HCT116 (cell line): ENCODE data around the gene PDE9A. TPM values are rescaled to one million over a fixed set of nuclear protein-coding genes. Genes with fewer than 3 reads are reported as not detected.

ENCODE experiments used
- ATAC-seq: fragments of 200-7000 bp; cut with Tn5 transposase; 2 replicates; pipeline ENCODE4 v1.9.1; 2020; ENCODE audit warnings: mild to moderate bottlenecking, moderate library complexity
- BruUV-seq: library from RNA; stranded (reverse); fragments of 400-500 nt; replicated peaks from 2 replicates; lab custom pipeline; 2021; lab: Mats Ljungman, UMichigan
- CTCF ChIA-PET: fragments of 300-600 bp; sonication (Branson Sonifier 250); formaldehyde crosslinking; loops from one replicate; lab custom pipeline; 2021; ENCODE audit warnings: antibody characterized with exemption; lab: Charles Lee
- POLR2A ChIA-PET: fragments of 300-600, 350-600 bp; sonication (Branson Sonifier 250); formaldehyde crosslinking; loops from one replicate; lab custom pipeline; 2021; ENCODE audit warnings: antibody characterized with exemption; lab: Charles Lee
- RAD21 ChIA-PET, 2 experiments: fragments of 300-600 bp; sonication (Branson Sonifier 250); formaldehyde crosslinking; loops; one replicate each; lab custom pipeline; 2023; ENCODE audit warnings: low total read pairs in 2 of 2; ENCODE audit not compliant: uncharacterized antibody in 2 of 2, unreplicated experiment in 2 of 2, low non-redundant PET in 1 of 2; lab: Charles Lee
- DNase-seq: peaks from one replicate; pipeline ENCODE4 v3.0.0-alpha.2; 2010; ENCODE audit warnings: low read depth, low spot score
- H2AFZ ChIP-seq: fragments of 200-600 bp; shearing (Covaris generic), sonication (generic); 2 replicates; pipeline ENCODE4 v1.6.1; 2017; ENCODE audit warnings: low read depth, mixed run types, mixed read lengths, antibody characterized with exemption, low read length; ENCODE audit not compliant: poor library complexity, severe bottlenecking
- H3K27ac ChIP-seq: 2 replicates; pipeline ENCODE4 v1.5.1; 2012; ENCODE audit warnings: low read depth, low read length
- H3K27me3 ChIP-seq: fragments of 200-600 bp; sonication (generic); 2 replicates; pipeline ENCODE4 v1.6.1; 2016; ENCODE audit warnings: mixed run types, low read length, mixed read lengths; ENCODE audit not compliant: insufficient read depth
- H3K36me3 ChIP-seq, 2 experiments: fragments of 200-500 bp in 1 of 2; fragments of 200-600 bp in 1 of 2; sonication (Bioruptor generic) in 1 of 2; sonication (generic) in 1 of 2; 2 replicates each; pipeline versions ENCODE4 v1.5.1 to v1.6.1; 2014 to 2016; ENCODE audit warnings: low read length in 2 of 2, inconsistent platforms in 1 of 2, mixed read lengths in 1 of 2, mixed run types in 1 of 2; ENCODE audit not compliant: insufficient read depth in 2 of 2, control insufficient read depth in 1 of 2
- H3K4me1 ChIP-seq, 2 experiments: fragments of 200-600 bp in 1 of 2; sonication (generic) in 1 of 2; 2 replicates each; pipeline versions ENCODE4 v1.5.1 to v1.6.1; 2012 to 2017; ENCODE audit warnings: low read length in 2 of 2, inconsistent platforms in 1 of 2, mild to moderate bottlenecking in 1 of 2, mixed read lengths in 1 of 2, mixed run types in 1 of 2, moderate library complexity in 1 of 2; ENCODE audit not compliant: insufficient read depth in 2 of 2, control insufficient read depth in 1 of 2
- H3K4me2 ChIP-seq: fragments of 200-600 bp; sonication (generic); 2 replicates; pipeline ENCODE4 v1.6.1; 2017; ENCODE audit warnings: mixed run types, low read length, mixed read lengths
- H3K4me3 ChIP-seq, 2 experiments: fragments of 200-600 bp in 1 of 2; sonication (generic) in 1 of 2; replicated peaks in 1 of 2; 2 replicates each; pipeline ENCODE4 v1.5.1; 2011 to 2016; ENCODE audit warnings: low read length in 2 of 2, control low read depth in 1 of 2, low read depth in 1 of 2, mild to moderate bottlenecking in 1 of 2, mixed read lengths in 1 of 2, mixed run types in 1 of 2
- H3K79me2 ChIP-seq: fragments of 200-600 bp; sonication (generic); 2 replicates; pipeline ENCODE4 v1.6.1; 2017; ENCODE audit warnings: mild to moderate bottlenecking, mixed run types, low read length, moderate library complexity, mixed read lengths; ENCODE audit not compliant: insufficient read depth
- H3K9ac ChIP-seq: fragments of 200-600 bp; sonication (generic); 2 replicates; pipeline ENCODE4 v1.6.1; 2016; ENCODE audit warnings: low read length, mixed read lengths
- H3K9me2 ChIP-seq: fragments of 200-600 bp; sonication (generic), shearing (Covaris generic); 2 replicates; pipeline ENCODE4 v1.6.1; 2017; ENCODE audit warnings: mixed run types, mild to moderate bottlenecking, moderate library complexity; ENCODE audit not compliant: insufficient read depth
- H3K9me3 ChIP-seq, 2 experiments: fragments of 200-500 bp in 1 of 2; fragments of 200-600 bp in 1 of 2; sonication (Bioruptor generic) in 1 of 2; sonication (generic) in 1 of 2; 2 replicates each; pipeline ENCODE4 v1.6.1; 2014 to 2017; ENCODE audit warnings: low read length in 2 of 2, mixed read lengths in 2 of 2, inconsistent platforms in 1 of 2, low read depth in 1 of 2, mild to moderate bottlenecking in 1 of 2, mixed run types in 1 of 2, moderate library complexity in 1 of 2; ENCODE audit not compliant: control insufficient read depth in 1 of 2, insufficient read depth in 1 of 2
- H4K20me1 ChIP-seq: fragments of 200-600 bp; sonication (generic), shearing (Covaris generic); 2 replicates; pipeline ENCODE4 v1.6.1; 2017; ENCODE audit warnings: mixed run types, mild to moderate bottlenecking, moderate library complexity; ENCODE audit not compliant: insufficient read depth
- ATF3 ChIP-seq: IDR thresholded peaks from 2 replicates; pipeline ENCODE4 v1.6.1; 2012
- CTCF ChIP-seq, 3 experiments: fragments of 200-600 bp in 1 of 3; sonication (generic) in 1 of 3; IDR thresholded peaks in 2 of 3; conservative IDR thresholded peaks in 1 of 3; 2 replicates each; pipeline ENCODE4 v1.5.1; 2012 to 2017; ENCODE audit warnings: low read depth in 2 of 3, low read length in 2 of 3, antibody characterized with exemption in 1 of 3, borderline replicate concordance in 1 of 3, control low read depth in 1 of 3, mild to moderate bottlenecking in 1 of 3, mixed read lengths in 1 of 3, mixed run types in 1 of 3, moderate library complexity in 1 of 3; ENCODE audit not compliant: insufficient read depth in 1 of 3
- ELF1 ChIP-seq: IDR thresholded peaks from 2 replicates; pipeline ENCODE4 v1.6.1; 2012; ENCODE audit warnings: low read depth, borderline replicate concordance
- EZH2 ChIP-seq: fragments of 200-600 bp; sonication (generic); IDR thresholded peaks from 2 replicates; pipeline ENCODE4 v1.6.1; 2017; ENCODE audit warnings: antibody characterized with exemption, mixed run types
- EZH2phosphoT487 ChIP-seq: fragments of 200-600 bp; IDR thresholded peaks from 2 replicates; pipeline ENCODE4 v1.6.1; 2018; ENCODE audit warnings: antibody characterized with exemption, borderline replicate concordance
- FOSL1 ChIP-seq: IDR thresholded peaks from 2 replicates; pipeline ENCODE4 v1.6.1; 2012; ENCODE audit warnings: low read depth
- JUND ChIP-seq: IDR thresholded peaks from 2 replicates; pipeline ENCODE4 v1.6.1; 2012
- MAX ChIP-seq: IDR thresholded peaks from 2 replicates; pipeline ENCODE4 v1.6.1; 2012
- POLR2A ChIP-seq: IDR thresholded peaks from 2 replicates; pipeline ENCODE4 v1.7.0; 2011; ENCODE audit warnings: borderline replicate concordance; ENCODE audit not compliant: insufficient read depth, insufficient read length; ENCODE audit errors: extremely low read depth
- POLR2AphosphoS5 ChIP-seq: IDR thresholded peaks from 2 replicates; pipeline ENCODE4 v1.6.1; 2011; ENCODE audit warnings: mild to moderate bottlenecking, low read depth, low read length, moderate library complexity
- YY1 ChIP-seq: IDR thresholded peaks from 2 replicates; pipeline ENCODE4 v1.6.1; 2011; ENCODE audit warnings: low read length, low read depth, moderate library complexity, mild to moderate bottlenecking; ENCODE audit not compliant: insufficient replicate concordance; ENCODE audit errors: extremely low read depth
- ZBTB33 ChIP-seq: IDR thresholded peaks from 2 replicates; pipeline ENCODE4 v1.6.1; 2011; ENCODE audit warnings: mild to moderate bottlenecking, low read length, moderate library complexity; ENCODE audit not compliant: insufficient replicate concordance; ENCODE audit errors: extremely low read depth
- ZFX ChIP-seq: fragments of 450-650 bp; IDR thresholded peaks from 2 replicates; pipeline ENCODE4 v1.6.1; 2017
- intact Hi-C: fragments of 100-400 bp; cut with micrococcal nuclease; formaldehyde crosslinking; loops from 2 replicates; pipeline ENCODE4 v1.10.0; 2022
- total RNA-seq: library from RNA; stranded (reverse); gene quantifications from one replicate; pipeline ENCODE4 v1.2.1, GENCODE V29; 2021; ENCODE audit not compliant: unreplicated experiment

Gene PDE9A
- total RNA-seq, 1 experiment from 2014 or later, result 31.4 TPM

- no peaks in the 10 kb centered on the region for H4K20me1 ChIP-seq
- no peak overlapping the region for H3K4me3 ChIP-seq
- no peak overlapping the region for H2AFZ ChIP-seq
- ChIA-PET RAD21 (no interaction called here), POLR2A (no interaction called here), CTCF (no interaction called here)
- H3K27ac ChIP-seq, result no peak overlapping the region
- intact Hi-C loops, result no loop called here
- no peaks in the 10 kb centered on the region for H3K27me3 ChIP-seq
- H3K36me3 ChIP-seq, result no peaks in the 10 kb centered on the region
- no peaks in the 10 kb centered on the region for H3K4me1 ChIP-seq
- ATAC-seq, result no peak
- H3K9me3 ChIP-seq, result no peaks in the 10 kb centered on the region
- H3K4me2 ChIP-seq, result no peak overlapping the region
- no TSS peak for BruUV-seq
- H3K9me2 ChIP-seq, result no peaks in the 10 kb centered on the region
- TF ChIP-seq ZBTB33 (no peak), ATF3 (no peak), JUND (no peak), POLR2AphosphoS5 (no peak), MAX (no peak), FOSL1 (no peak), ELF1 (no peak), YY1 (no peak), ZFX (no peak), CTCF (IDR thresholded peaks at IDR 0.05 in 2 of 3, conservative IDR thresholded peaks at IDR 0.05 in 1 of 3; ENCODE audit: borderline replicate concordance in 1 of 3, insufficient read depth in 1 of 3, low read depth in 2 of 3, low read length in 2 of 3) (no peak), EZH2 (no peak), EZH2phosphoT487 (no peak), POLR2A (no peak)
- TF ChIP-seq, all 23 proteins: peak for 0
- Histone ChIP-seq H3K9ac (no peak overlapping the region), H3K79me2 (no peaks in the 10 kb centered on the region)
- no peak for DNase-seq
These were observed 104.6 kb downstream of the PDE9A start for GRCh38 chr21:42757826-42758655.
